Immature natural killer cell (primary cell): ENCODE data around the gene WAC. TPM values are rescaled to one million over a fixed set of nuclear protein-coding genes. Genes with fewer than 3 reads are reported as not detected.
"Not testable (repeated sequence)": the region's sequence is repeated elsewhere in the genome, so short reads cannot be mapped to it uniquely, and the experiment has no call there.

ENCODE experiments used
- DNase-seq, 3 donors: peaks; one replicate each; pipeline ENCODE4 v3.0.0; 2022; ENCODE audit warnings: mixed read lengths in 1 of 3
- H3K27ac Mint-ChIP-seq, 6 donors: one replicate each; pipeline ENCODE4 v1.8.0; 2020; ENCODE audit warnings: mixed read lengths in 6 of 6, mild to moderate bottlenecking in 5 of 6, inconsistent platforms in 4 of 6, moderate library complexity in 3 of 6
- H3K27me3 Mint-ChIP-seq, 3 donors: one replicate each; pipeline ENCODE4 v1.8.0; 2020 to 2021; ENCODE audit warnings: low read depth in 3 of 3, mild to moderate bottlenecking in 3 of 3, mixed read lengths in 3 of 3, moderate library complexity in 3 of 3, inconsistent platforms in 1 of 3
- H3K36me3 Mint-ChIP-seq, 3 donors: one replicate each; pipeline ENCODE4 v1.8.0; 2020; ENCODE audit warnings: mixed read lengths in 3 of 3, inconsistent platforms in 2 of 3, mild to moderate bottlenecking in 2 of 3
- H3K4me1 Mint-ChIP-seq, 2 donors: one replicate each; pipeline ENCODE4 v1.8.0; 2020; ENCODE audit warnings: inconsistent platforms in 2 of 2, mild to moderate bottlenecking in 2 of 2, mixed read lengths in 2 of 2, moderate library complexity in 1 of 2
- H3K4me3 Mint-ChIP-seq, 5 donors: one replicate each; pipeline ENCODE4 v1.8.0; 2020; ENCODE audit warnings: mild to moderate bottlenecking in 5 of 5, mixed read lengths in 5 of 5, inconsistent platforms in 3 of 5, moderate library complexity in 3 of 5
- H3K9me3 Mint-ChIP-seq, 6 donors: one replicate each; pipeline ENCODE4 v1.8.0; 2020; ENCODE audit warnings: mild to moderate bottlenecking in 6 of 6, mixed read lengths in 6 of 6, inconsistent platforms in 4 of 6, moderate library complexity in 3 of 6
- polyA plus RNA-seq, 3 donors: library from polyadenylated mRNA; unstranded; fragments of 300-500 nt; fragmentation: Illumina TruSeq; gene quantifications; one replicate each; pipeline ENCODE4 v1.2.3, GENCODE V29; 2021

Gene WAC, protein sequence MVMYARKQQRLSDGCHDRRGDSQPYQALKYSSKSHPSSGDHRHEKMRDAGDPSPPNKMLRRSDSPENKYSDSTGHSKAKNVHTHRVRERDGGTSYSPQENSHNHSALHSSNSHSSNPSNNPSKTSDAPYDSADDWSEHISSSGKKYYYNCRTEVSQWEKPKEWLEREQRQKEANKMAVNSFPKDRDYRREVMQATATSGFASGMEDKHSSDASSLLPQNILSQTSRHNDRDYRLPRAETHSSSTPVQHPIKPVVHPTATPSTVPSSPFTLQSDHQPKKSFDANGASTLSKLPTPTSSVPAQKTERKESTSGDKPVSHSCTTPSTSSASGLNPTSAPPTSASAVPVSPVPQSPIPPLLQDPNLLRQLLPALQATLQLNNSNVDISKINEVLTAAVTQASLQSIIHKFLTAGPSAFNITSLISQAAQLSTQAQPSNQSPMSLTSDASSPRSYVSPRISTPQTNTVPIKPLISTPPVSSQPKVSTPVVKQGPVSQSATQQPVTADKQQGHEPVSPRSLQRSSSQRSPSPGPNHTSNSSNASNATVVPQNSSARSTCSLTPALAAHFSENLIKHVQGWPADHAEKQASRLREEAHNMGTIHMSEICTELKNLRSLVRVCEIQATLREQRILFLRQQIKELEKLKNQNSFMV
- 100 to 1,000 TPM in 1 of 3 donors, 10 to 100 TPM in 2; 55.8 to 105 (median 62.7) TPM for polyA plus RNA-seq

DNA sequence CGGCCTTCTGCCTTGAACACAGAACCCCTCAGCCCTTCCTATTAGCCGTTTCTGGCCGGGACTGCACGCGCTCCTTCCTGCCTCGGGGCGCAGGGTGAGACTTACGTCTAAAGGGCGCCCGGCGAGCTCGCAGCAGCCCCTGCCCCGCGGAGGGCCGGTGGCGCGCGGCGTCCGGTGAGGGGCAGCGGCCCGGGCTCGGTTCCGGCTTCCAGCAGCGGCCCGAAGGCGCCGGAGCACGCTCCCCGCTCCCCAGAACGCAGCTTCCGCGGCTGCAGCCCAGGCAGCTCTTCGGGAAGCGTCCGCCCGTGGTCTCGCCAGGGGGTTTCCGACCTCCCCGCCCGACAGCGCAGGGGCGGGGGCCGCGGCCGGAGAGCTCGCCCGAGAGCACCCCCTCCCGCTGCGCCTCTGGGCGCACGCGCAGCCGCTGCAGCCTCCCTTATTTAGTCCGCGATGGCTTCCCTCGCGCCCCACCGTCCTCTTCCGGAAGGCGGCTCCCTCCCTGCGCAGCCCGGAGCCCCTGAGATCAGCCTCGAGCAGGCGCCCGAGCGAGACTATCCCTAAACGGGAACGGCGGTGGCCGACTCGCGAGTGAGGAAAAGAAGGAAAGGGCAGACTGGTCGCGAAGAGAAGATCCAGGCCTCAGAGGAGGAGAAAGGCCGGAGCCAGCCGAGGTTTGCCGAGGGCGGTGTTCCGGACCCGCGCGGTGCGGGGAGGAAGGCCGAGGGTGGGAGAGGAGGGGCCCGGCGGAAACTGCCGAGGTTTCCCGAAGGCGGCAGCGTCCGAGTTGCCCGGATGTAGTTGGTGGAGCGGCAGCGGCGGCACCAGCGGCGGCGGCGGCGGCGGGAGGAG, at the start of gene WAC:
Gene WAC (plus strand): TSS at position 782 of the 849 bp plus-strand sequence. CDS start 462 bp downstream, outside the sequence.
- Mint-ChIP-seq H3K9me3 (no peaks in the 10 kb centered on the region), H3K27ac (peak within 1 kb of the TSS; percentile 99 to 100 (median 100)), H3K27me3 (peaks cover 16 to 27% (median 25%) of the 10 kb centered on the region in 3 donors), H3K4me3 (peak within 1 kb of the TSS; percentile 98 to 99 (median 99)), H3K36me3 (peaks cover 9 to 27% (median 21%) of the 10 kb centered on the region in 3 donors), H3K4me1 (peaks cover 67 to 82% of the 10 kb centered on the region in 2 donors)
- peak; percentile 97 to 98 (median 98) for DNase-seq

GRCh38 chr10:28489206-28489605, 43.7 kb upstream of the WAC start:
- no peaks in the 10 kb centered on the region for H3K9me3 Mint-ChIP-seq
- peaks cover 0 to 7% (median 2%) of the 10 kb centered on the region in 3 donors for H3K27me3 Mint-ChIP-seq
- peaks cover 6 to 14% of the 10 kb centered on the region in 2 donors for H3K4me1 Mint-ChIP-seq
- H3K36me3 Mint-ChIP-seq = peaks cover 0 to 5% (median 4%) of the 10 kb centered on the region in 3 donors
- H3K4me3 Mint-ChIP-seq = no peak overlapping the region
- H3K27ac Mint-ChIP-seq = no peak overlapping the region
- no peak for DNase-seq

GRCh38 chr10:28490256-28490865, 42.6 kb upstream of the WAC start:
- Mint-ChIP-seq H3K27ac (peak overlapping the region in 1 of 6 donors; percentile 73), H3K4me1 (peaks cover 6 to 14% of the 10 kb centered on the region in 2 donors)
- not testable (repeated sequence) for H3K4me3 Mint-ChIP-seq, H3K9me3 Mint-ChIP-seq, DNase-seq, H3K27me3 Mint-ChIP-seq, H3K36me3 Mint-ChIP-seq

- Mint-ChIP-seq H3K27me3 (peaks cover 0 to 5% (median 2%) of the 10 kb centered on the region in 3 donors), H3K4me3 (no peak overlapping the region), H3K36me3 (peaks cover 0 to 5% (median 4%) of the 10 kb centered on the region in 3 donors), H3K9me3 (no peaks in the 10 kb centered on the region), H3K27ac (no peak overlapping the region), H3K4me1 (peaks cover 1 to 6% of the 10 kb centered on the region in 2 donors)
- DNase-seq = no peak
These were observed 40.6 kb upstream of the WAC start for GRCh38 chr10:28492116-28492920.

DNA sequence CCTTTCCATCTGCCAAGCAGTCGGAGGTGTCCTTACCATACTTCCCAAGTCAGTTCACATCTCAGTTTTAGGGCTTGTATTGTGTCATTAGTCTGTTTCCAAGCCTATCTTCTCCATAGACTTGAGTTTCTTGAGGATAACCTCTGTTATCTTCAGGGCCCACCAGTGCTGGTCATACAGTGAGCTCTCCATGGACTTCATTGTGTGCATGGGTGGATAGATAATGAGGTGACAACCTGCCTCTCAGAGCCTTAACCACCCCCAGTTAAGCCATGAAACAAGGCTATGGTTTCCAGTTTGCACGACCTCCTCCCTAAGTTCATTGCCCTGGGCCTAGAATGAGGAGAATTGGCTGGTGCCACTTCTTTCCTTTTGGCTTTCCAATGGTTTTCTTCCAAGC, 38.5 kb upstream of the WAC start:
- DNase-seq = no peak
- no peak overlapping the region for H3K27ac Mint-ChIP-seq
- H3K36me3 Mint-ChIP-seq = peaks cover 0 to 4% (median 0%) of the 10 kb centered on the region in 3 donors
- H3K4me1 Mint-ChIP-seq = no peaks in the 10 kb centered on the region
- H3K27me3 Mint-ChIP-seq = peaks cover 0 to 5% (median 1%) of the 10 kb centered on the region in 3 donors
- no peaks in the 10 kb centered on the region for H3K9me3 Mint-ChIP-seq
- H3K4me3 Mint-ChIP-seq = no peak overlapping the region

- no peaks in the 10 kb centered on the region for H3K4me1 Mint-ChIP-seq
- H3K27me3 Mint-ChIP-seq = peaks cover 0 to 9% (median 1%) of the 10 kb centered on the region in 3 donors
- peaks cover 0 to 3% (median 0%) of the 10 kb centered on the region in 3 donors for H3K36me3 Mint-ChIP-seq
- H3K9me3 Mint-ChIP-seq = no peaks in the 10 kb centered on the region
- DNase-seq = no peak
- H3K4me3 Mint-ChIP-seq = no peak overlapping the region
- H3K27ac Mint-ChIP-seq = no peak overlapping the region
These were observed 37.8 kb upstream of the WAC start for GRCh38 chr10:28495084-28495483.

GRCh38 chr10:28496017-28496416, 36.9 kb upstream of the WAC start:
- Mint-ChIP-seq H3K4me3 (no peak overlapping the region), H3K4me1 (no peaks in the 10 kb centered on the region)

GRCh38 chr10:28496481-28496961, 36.4 kb upstream of the WAC start:
- Mint-ChIP-seq H3K27me3 (peaks cover 0 to 7% (median under 1%) of the 10 kb centered on the region in 3 donors), H3K9me3 (no peaks in the 10 kb centered on the region), H3K36me3 (no peaks in the 10 kb centered on the region), H3K4me1 (no peaks in the 10 kb centered on the region), H3K27ac (no peak overlapping the region), H3K4me3 (no peak overlapping the region)
- no peak for DNase-seq

More at GRCh38 chr10:28496017-28496416, 36.9 kb upstream of the WAC start:
- no peaks in the 10 kb centered on the region for H3K36me3 Mint-ChIP-seq
- no peak overlapping the region for H3K27ac Mint-ChIP-seq
- peaks cover 0 to 7% (median 1%) of the 10 kb centered on the region in 3 donors for H3K27me3 Mint-ChIP-seq
- DNase-seq = no peak
- no peaks in the 10 kb centered on the region for H3K9me3 Mint-ChIP-seq

GRCh38 chr10:28497313-28498126, 35.4 kb upstream of the WAC start:
- no peak overlapping the region for H3K27ac Mint-ChIP-seq
- no peak overlapping the region for H3K4me3 Mint-ChIP-seq

DNA sequence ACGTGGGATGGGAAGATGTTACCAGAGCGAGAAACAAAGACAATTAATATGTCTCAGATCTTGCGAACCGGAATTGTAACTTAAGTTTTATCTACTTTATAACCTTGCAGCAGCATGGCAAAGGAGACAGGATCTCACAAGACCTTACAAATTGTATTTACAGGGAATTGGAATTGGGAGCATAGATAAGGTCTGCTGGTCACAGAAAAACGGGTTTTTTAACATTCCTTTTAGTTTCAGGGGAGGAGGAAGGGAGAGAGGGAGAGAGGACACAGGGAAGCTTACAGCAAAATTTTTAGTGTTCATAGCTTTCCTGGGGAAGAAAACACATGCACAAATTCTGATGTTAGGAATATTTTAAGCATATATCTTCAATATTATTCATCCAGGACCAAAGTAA, 32.7 kb upstream of the WAC start:
- H3K27ac Mint-ChIP-seq = not testable (repeated sequence)

More at GRCh38 chr10:28497313-28498126, 35.4 kb upstream of the WAC start:
- Mint-ChIP-seq H3K27me3 (peaks cover 0 to 7% (median 0%) of the 10 kb centered on the region in 3 donors), H3K36me3 (no peaks in the 10 kb centered on the region), H3K9me3 (no peaks in the 10 kb centered on the region), H3K4me1 (peaks cover 0 to 3% of the 10 kb centered on the region in 2 donors)
- DNase-seq = no peak

GRCh38 chr10:28503114-28503513, 29.8 kb upstream of the WAC start:
- no peaks in the 10 kb centered on the region for H3K36me3 Mint-ChIP-seq

More for the DNA sequence above, 32.7 kb upstream of the WAC start:
- not testable (repeated sequence) for H3K27me3 Mint-ChIP-seq, H3K9me3 Mint-ChIP-seq, H3K36me3 Mint-ChIP-seq, H3K4me1 Mint-ChIP-seq, H3K4me3 Mint-ChIP-seq, DNase-seq

More at GRCh38 chr10:28503114-28503513, 29.8 kb upstream of the WAC start:
- H3K9me3 Mint-ChIP-seq = no peaks in the 10 kb centered on the region
- no peak for DNase-seq
- H3K27me3 Mint-ChIP-seq = peaks cover 0 to 7% (median 2%) of the 10 kb centered on the region in 3 donors
- no peak overlapping the region for H3K27ac Mint-ChIP-seq
- peak overlapping the region in 1 of 5 donors; percentile 10 for H3K4me3 Mint-ChIP-seq
- H3K4me1 Mint-ChIP-seq = peaks cover 0 to 3% of the 10 kb centered on the region in 2 donors
